HFF-Myc (cell line): ENCODE data around the gene ARHGAP6.

Experiments
- DNase-seq: peaks from one replicate; pipeline ENCODE4 v3.0.0-alpha.2; 2011; ENCODE audit warnings: low read depth; ENCODE audit errors: extremely low read depth
- H3K4me3 ChIP-seq: replicated peaks from 2 replicates; pipeline ENCODE4 v1.5.1; 2011; ENCODE audit warnings: low read depth, mild to moderate bottlenecking, control low read depth, low read length
- CTCF ChIP-seq: IDR thresholded peaks from 2 replicates; pipeline ENCODE4 v1.5.1; 2012; ENCODE audit warnings: mild to moderate bottlenecking, low read depth, low read length, control low read depth; ENCODE audit errors: missing control alignments

Gene ARHGAP6

GRCh38 chrX:11465648-11466411 is 199.9 kb downstream of the ARHGAP6 start:
- no peak for DNase-seq
- no peak for TF ChIP-seq CTCF
- H3K4me3 ChIP-seq, result no peak overlapping the region

- TF ChIP-seq CTCF, result no peak
- H3K4me3 ChIP-seq, result no peak overlapping the region
- DNase-seq, result no peak
Observed at GRCh38 chrX:11464836-11465463, 200.8 kb downstream of the ARHGAP6 start.

GRCh38 chrX:11464380-11464779 is 201.3 kb downstream of the ARHGAP6 start:
- DNase-seq, result no peak
- no peak overlapping the region for H3K4me3 ChIP-seq
- no peak for TF ChIP-seq CTCF

DNA sequence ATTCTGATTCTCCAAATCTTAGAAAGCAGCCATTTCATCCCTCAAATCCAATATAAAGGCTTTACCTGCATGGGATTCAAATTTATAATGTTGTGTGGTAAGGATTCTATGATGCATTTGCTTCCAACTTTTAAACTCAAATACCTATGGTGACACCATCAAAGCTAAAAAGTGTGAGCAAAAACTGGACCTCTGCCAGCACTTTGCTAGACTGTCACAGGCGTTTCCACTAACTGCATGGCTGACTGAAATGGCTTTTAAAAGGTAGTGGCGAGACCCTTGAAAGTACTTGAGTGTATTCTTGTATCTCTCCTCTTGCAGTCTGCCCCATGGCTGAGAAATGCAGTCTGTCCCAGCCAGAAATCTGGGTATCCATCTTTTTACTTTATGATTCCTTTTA is 203.1 kb downstream of the ARHGAP6 start:
- TF ChIP-seq CTCF, result no peak
- H3K4me3 ChIP-seq, result no peak overlapping the region
- no peak for DNase-seq

GRCh38 chrX:11462136-11462535 is 203.6 kb downstream of the ARHGAP6 start:
- no peak for TF ChIP-seq CTCF
- no peak overlapping the region for H3K4me3 ChIP-seq
- DNase-seq, result no peak

- no peak overlapping the region for H3K4me3 ChIP-seq
- no peak for DNase-seq
- no peak for TF ChIP-seq CTCF
Observed at GRCh38 chrX:11461201-11462001, 204.3 kb downstream of the ARHGAP6 start.
